Endothelial cell of umbilical vein (primary cell): ENCODE results near the gene SYNE3. TPM values are rescaled to one million over a fixed set of nuclear protein-coding genes. Genes with fewer than 3 reads are reported as not detected.

ENCODE experiments used
- BruUV-seq: library from RNA; stranded (reverse); fragments of 400-500 nt; replicated peaks from 2 replicates; lab custom pipeline; 2021; lab: Mats Ljungman, UMichigan
- CTCF ChIA-PET: fragments of 300-600, 350-600 bp; sonication (Branson Sonifier 250); formaldehyde crosslinking; loops from one replicate; lab custom pipeline; 2021; ENCODE audit warnings: antibody characterized with exemption, inconsistent platforms; lab: Charles Lee
- POLR2A ChIA-PET: fragments of 300-600, 350-600 bp; sonication (Branson Sonifier 250); formaldehyde crosslinking; loops from one replicate; lab custom pipeline; 2021; ENCODE audit warnings: antibody characterized with exemption, inconsistent platforms; lab: Charles Lee
- DNase-seq: peaks from one replicate; pipeline ENCODE4 v3.0.0-alpha.2; 2011; ENCODE audit warnings: low read depth, low spot score
- FAIRE-seq: peaks from 2 replicates; lab custom pipeline; 2011; peaks lifted over from hg19 to GRCh38; lab: Jason Lieb, UNC
- H2AFZ ChIP-seq: 2 replicates; pipeline ENCODE4 v1.6.0; 2012; ENCODE audit warnings: low read depth, low read length, control low read depth, inconsistent platforms
- H3K27ac ChIP-seq: 2 replicates; pipeline ENCODE4 v1.5.1; 2011; ENCODE audit warnings: low read depth, mild to moderate bottlenecking, control low read depth, low read length, moderate library complexity; ENCODE audit not compliant: insufficient read depth
- H3K27me3 ChIP-seq, 2 experiments: 2 replicates each; pipeline versions ENCODE4 v1.6.0 to v1.6.1; 2011; ENCODE audit warnings: low read length in 2 of 2, mixed read lengths in 1 of 2; ENCODE audit not compliant: control insufficient read depth in 2 of 2, insufficient read depth in 2 of 2
- H3K36me3 ChIP-seq, 2 experiments: 2 replicates in 1 of 2; 3 replicates in 1 of 2; pipeline ENCODE4 v1.5.1; 2011; ENCODE audit warnings: low read length in 2 of 2, mild to moderate bottlenecking in 1 of 2, moderate library complexity in 1 of 2; ENCODE audit not compliant: control insufficient read depth in 2 of 2, insufficient read depth in 2 of 2; ENCODE audit errors: extremely low read depth in 1 of 2
- H3K4me1 ChIP-seq: 3 replicates; pipeline ENCODE4 v1.5.1; 2011; ENCODE audit warnings: mild to moderate bottlenecking, low read length; ENCODE audit not compliant: control insufficient read depth, insufficient read depth; ENCODE audit errors: extremely low read depth
- H3K4me2 ChIP-seq: 2 replicates; pipeline ENCODE4 v1.6.1; 2011; ENCODE audit warnings: low read length, control low read depth, mixed read lengths; ENCODE audit not compliant: insufficient read depth
- H3K4me3 ChIP-seq, 3 experiments: fragments of 200-600 bp in 1 of 3; sonication (generic), shearing (Covaris generic) in 1 of 3; replicated peaks in 1 of 3; 2 replicates each; pipeline ENCODE4 v1.5.1; 2011 to 2016; ENCODE audit warnings: control low read depth in 3 of 3, low read length in 3 of 3, mild to moderate bottlenecking in 2 of 3, inconsistent platforms in 1 of 3, low read depth in 1 of 3, moderate library complexity in 1 of 3; ENCODE audit not compliant: insufficient read depth in 1 of 3
- H3K79me2 ChIP-seq: 2 replicates; pipeline ENCODE4 v1.6.0; 2012; ENCODE audit warnings: low read length, inconsistent platforms; ENCODE audit not compliant: control insufficient read depth, insufficient read depth
- H3K9ac ChIP-seq: replicated peaks from 2 replicates; pipeline ENCODE3; 2011; ENCODE audit warnings: low read length, control low read depth; ENCODE audit not compliant: insufficient read depth; ENCODE audit errors: extremely low read depth
- H3K9me1 ChIP-seq: replicated peaks from 3 replicates; pipeline ENCODE4 v1.6.0; 2011; ENCODE audit warnings: mild to moderate bottlenecking, low read length; ENCODE audit not compliant: control insufficient read depth, insufficient read depth; ENCODE audit errors: extremely low read depth
- H3K9me3 ChIP-seq: replicated peaks from 2 replicates; pipeline ENCODE4 v1.5.1; 2012; ENCODE audit warnings: low read length, inconsistent platforms; ENCODE audit not compliant: control insufficient read depth, insufficient read depth
- H4K20me1 ChIP-seq: replicated peaks from 2 replicates; pipeline ENCODE3; 2011; ENCODE audit warnings: mild to moderate bottlenecking, low read length; ENCODE audit not compliant: control insufficient read depth, insufficient read depth; ENCODE audit errors: extremely low read depth
- EZH2 ChIP-seq: IDR thresholded peaks from 2 replicates; pipeline ENCODE4 v1.6.1; 2012; ENCODE audit warnings: borderline replicate concordance, low read depth, mild to moderate bottlenecking, moderate library complexity, low read length, inconsistent platforms; ENCODE audit not compliant: severe bottlenecking
- FOS ChIP-seq: IDR thresholded peaks from 2 replicates; pipeline ENCODE4 v1.6.1; 2011; ENCODE audit warnings: mild to moderate bottlenecking, low read length, moderate library complexity, borderline replicate concordance; ENCODE audit not compliant: insufficient read depth
- GATA2 ChIP-seq: IDR thresholded peaks from 2 replicates; pipeline ENCODE4 v1.7.0; 2011; ENCODE audit warnings: low read depth, mild to moderate bottlenecking, moderate library complexity, mixed read lengths, low read length; ENCODE audit not compliant: insufficient read length, insufficient read depth
- JUN ChIP-seq: IDR thresholded peaks from 2 replicates; pipeline ENCODE4 v1.6.1; 2011; ENCODE audit warnings: borderline replicate concordance, low read depth; ENCODE audit not compliant: insufficient read length, insufficient read depth
- MYC ChIP-seq: IDR thresholded peaks from one replicate; pipeline ENCODE4 v1.6.1; 2011; ENCODE audit warnings: mild to moderate bottlenecking, low read depth, low read length
- POLR2A ChIP-seq: IDR thresholded peaks from 2 replicates; pipeline ENCODE4 v1.6.1; 2012; ENCODE audit warnings: low read depth, mild to moderate bottlenecking, control low read depth, low read length
- POLR2AphosphoS5 ChIP-seq: IDR thresholded peaks from 2 replicates; pipeline ENCODE4 v1.6.1; 2012; ENCODE audit warnings: low read depth, mild to moderate bottlenecking, control low read depth, low read length, moderate library complexity; ENCODE audit not compliant: insufficient read depth
- dilution Hi-C: fragments of 300-500 bp; cut with MboI; formaldehyde crosslinking; loops from one replicate; pipeline ENCODE4 v1.15.0; 2019; ENCODE audit warnings: low sequenced_read_pairs; ENCODE audit not compliant: extremely low pct_ligation_motif_present
- intact Hi-C: fragments of 100-400 bp; cut with micrococcal nuclease; formaldehyde crosslinking; loops from one replicate; pipeline ENCODE4 v1.10.0; 2022
- polyA plus RNA-seq, 4 experiments: library from polyadenylated mRNA; depleted of rRNA in 3 of 4; stranded (reverse) in 3 of 4; unstranded in 1 of 4; fragments of >200 nt; gene quantifications; 2 replicates each; pipeline versions ENCODE4 v1.2.1 to v1.2.3, GENCODE V29; 2011 to 2012; ENCODE audit warnings: missing spikeins in 1 of 4
- total RNA-seq: library from RNA; stranded (reverse); gene quantifications from 2 replicates; pipeline ENCODE4 v1.2.3, GENCODE V29; 2021
- TF ChIP-seq, protein P1 (sequence below), 2 donors: IDR thresholded peaks; 1 replicate in 1 of 2; 2 replicates in 1 of 2; pipeline ENCODE4 v1.5.1; 2011; ENCODE audit warnings: low read length in 2 of 2, mild to moderate bottlenecking in 2 of 2, moderate library complexity in 2 of 2, control low read depth in 1 of 2, inconsistent platforms in 1 of 2, low read depth in 1 of 2; ENCODE audit not compliant: insufficient read depth in 1 of 2; ENCODE audit errors: extremely low read depth in 1 of 2
- TF ChIP-seq, protein P2 (sequence below): IDR thresholded peaks from 2 replicates; pipeline ENCODE4 v1.6.1; 2011; ENCODE audit not compliant: insufficient read depth, insufficient read length

Gene SYNE3
- total and polyA plus RNA-seq, 2 donors (not counting 3 experiments of a cell fraction or from before 2014, with no cell fraction given) = 3.0 to 18.8 TPM

DNA sequence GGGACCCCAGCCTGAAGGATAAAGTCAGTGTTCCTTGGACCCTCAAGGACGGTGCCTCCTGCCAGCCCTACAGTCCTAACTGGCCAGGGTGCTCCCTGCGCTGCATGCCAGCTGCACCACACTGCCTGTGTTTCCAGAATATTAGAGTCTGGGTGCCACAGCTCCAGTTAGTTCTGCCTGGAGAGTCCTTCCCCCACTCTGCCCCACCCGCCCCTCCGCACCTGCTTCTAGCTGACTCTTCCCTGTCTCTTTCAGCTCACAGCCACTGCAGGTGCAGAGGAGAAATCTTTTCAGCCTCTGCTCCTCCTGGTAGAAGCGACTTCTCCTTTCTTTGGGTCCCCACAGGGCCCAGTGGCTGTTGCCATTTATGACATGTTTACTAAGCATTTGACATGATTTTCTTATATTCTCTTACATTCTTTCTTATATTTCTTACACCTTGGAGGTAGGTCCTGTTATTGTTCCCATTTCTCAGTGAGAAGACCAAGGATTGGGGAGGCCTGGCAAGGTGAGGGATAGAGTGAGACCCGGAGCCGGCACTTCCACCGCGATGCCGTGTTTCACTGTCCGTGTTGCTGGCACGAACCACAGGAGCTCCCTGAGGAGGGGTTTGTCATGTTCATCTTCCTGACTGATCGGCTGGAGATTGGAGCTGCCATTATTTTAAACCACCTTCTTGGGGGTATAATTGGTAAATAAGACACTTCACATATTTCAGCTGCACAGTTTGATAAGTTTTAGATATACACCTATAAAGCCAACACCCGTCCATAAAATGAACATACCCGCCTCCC lies 29.4 kb downstream of the SYNE3 start:
- Histone ChIP-seq H3K9me1 (no peaks in the 10 kb centered on the region), H3K9me3 (no peaks in the 10 kb centered on the region), H3K79me2 (peaks cover 2% of the 10 kb centered on the region), H3K4me2 (no peak overlapping the region), H3K4me3 (no peak overlapping the region), H3K9ac (no peak overlapping the region), H3K36me3 (no peaks in the 10 kb centered on the region), H3K27me3 (no peaks in the 10 kb centered on the region), H3K27ac (no peak overlapping the region), H3K4me1 (peaks cover 13% of the 10 kb centered on the region), H2AFZ (no peak overlapping the region), H4K20me1 (no peaks in the 10 kb centered on the region)
- ChIA-PET POLR2A (interaction anchor here (0.7 kb wide), 1 partner anchor 13 kb away, joined by 7 read pairs; no protein-coding TSS in a partner anchor), CTCF (interaction anchor here (1.0 kb wide), 1 partner anchor 40 kb away, joined by 4 read pairs; no protein-coding TSS in a partner anchor)
- no peak for DNase-seq
- TF ChIP-seq, protein P1, sequence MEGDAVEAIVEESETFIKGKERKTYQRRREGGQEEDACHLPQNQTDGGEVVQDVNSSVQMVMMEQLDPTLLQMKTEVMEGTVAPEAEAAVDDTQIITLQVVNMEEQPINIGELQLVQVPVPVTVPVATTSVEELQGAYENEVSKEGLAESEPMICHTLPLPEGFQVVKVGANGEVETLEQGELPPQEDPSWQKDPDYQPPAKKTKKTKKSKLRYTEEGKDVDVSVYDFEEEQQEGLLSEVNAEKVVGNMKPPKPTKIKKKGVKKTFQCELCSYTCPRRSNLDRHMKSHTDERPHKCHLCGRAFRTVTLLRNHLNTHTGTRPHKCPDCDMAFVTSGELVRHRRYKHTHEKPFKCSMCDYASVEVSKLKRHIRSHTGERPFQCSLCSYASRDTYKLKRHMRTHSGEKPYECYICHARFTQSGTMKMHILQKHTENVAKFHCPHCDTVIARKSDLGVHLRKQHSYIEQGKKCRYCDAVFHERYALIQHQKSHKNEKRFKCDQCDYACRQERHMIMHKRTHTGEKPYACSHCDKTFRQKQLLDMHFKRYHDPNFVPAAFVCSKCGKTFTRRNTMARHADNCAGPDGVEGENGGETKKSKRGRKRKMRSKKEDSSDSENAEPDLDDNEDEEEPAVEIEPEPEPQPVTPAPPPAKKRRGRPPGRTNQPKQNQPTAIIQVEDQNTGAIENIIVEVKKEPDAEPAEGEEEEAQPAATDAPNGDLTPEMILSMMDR (IDR thresholded peaks at IDR 0.05; ENCODE audit: extremely low read depth in 1 of 2, insufficient read depth in 1 of 2, low read depth in 1 of 2, low read length in 2 of 2) = no peak
- TF ChIP-seq FOS (no peak), POLR2A (no peak), GATA2 (no peak), POLR2AphosphoS5 (no peak), EZH2 (no peak), JUN (no peak), MYC (no peak)
- TF ChIP-seq, protein P2, sequence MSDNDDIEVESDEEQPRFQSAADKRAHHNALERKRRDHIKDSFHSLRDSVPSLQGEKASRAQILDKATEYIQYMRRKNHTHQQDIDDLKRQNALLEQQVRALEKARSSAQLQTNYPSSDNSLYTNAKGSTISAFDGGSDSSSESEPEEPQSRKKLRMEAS = no peak
- dilution Hi-C loops = no loop called here
- BruUV-seq = no TSS peak
- intact Hi-C loops = no loop called here
- no peak for FAIRE-seq
